ENCODE data around the gene CELF2.

CELF2 gene

DNA sequence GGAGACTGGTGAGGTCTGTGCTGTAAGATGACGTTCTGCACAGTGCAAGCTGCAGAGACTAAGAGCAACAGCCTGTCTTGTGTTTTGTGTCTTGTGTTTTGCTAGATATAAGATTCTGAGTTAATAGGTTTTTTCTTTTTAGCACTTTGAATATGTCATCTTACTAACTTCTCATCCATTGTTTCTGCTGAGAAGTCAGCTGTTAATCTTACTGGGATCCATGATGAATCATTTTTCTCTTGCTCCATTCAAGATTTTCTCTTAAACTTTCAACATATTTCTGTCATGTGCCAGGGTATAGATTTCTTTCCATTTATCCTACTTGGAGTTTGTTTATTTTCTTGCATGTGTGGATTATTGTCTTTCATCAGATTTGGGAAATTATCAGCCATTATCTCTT is 290.3 kb downstream of the CELF2 start:
- peaks cover 17% of the 10 kb centered on the region; the same call in 1 of the 2 replicates for H3K9me3 ChIP-seq (ENCODE audit: insufficient read depth, low read depth, low read length)
- 95% methylated on average over 1 of the region's 1 CpG for WGBS
- H3K36me3 ChIP-seq (ENCODE audit: insufficient read depth, low read length) = peaks cover 12% of the 10 kb centered on the region; the same call in 1 of the 2 replicates
- no peaks in the 10 kb centered on the region for H3K4me1 ChIP-seq (ENCODE audit: insufficient read depth, low read length)
- no peak overlapping the region for H3K4me3 ChIP-seq (ENCODE audit: low read length)
- no peaks in the 10 kb centered on the region for H3K27me3 ChIP-seq (ENCODE audit: insufficient read depth, low read length)
- H3K9ac ChIP-seq (ENCODE audit: low read depth, low read length) = no peak overlapping the region
- no peak overlapping the region for H3K27ac ChIP-seq (ENCODE audit: low read depth, low read length)

DNA sequence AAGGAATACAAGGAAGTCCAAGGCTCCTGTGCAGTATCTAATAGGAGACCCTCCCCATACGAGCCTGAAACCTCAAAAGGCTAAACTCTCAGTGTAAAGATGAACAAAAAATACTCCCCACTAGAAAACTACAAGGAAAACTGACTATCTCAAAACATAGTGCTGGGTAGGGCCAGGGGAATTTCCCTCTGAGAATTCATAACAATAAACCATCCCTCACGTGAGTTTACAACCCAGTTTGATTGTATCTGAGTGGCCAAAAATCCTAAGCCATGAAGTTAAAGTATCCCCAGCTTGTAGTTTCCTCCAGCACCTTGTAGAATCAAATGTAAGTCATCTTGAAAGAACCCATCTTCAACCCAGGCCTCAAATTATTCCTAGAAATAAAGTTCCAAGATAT is 293.4 kb downstream of the CELF2 start:
- 93% methylated on average over 2 of the region's 2 CpGs for WGBS
- Histone ChIP-seq H3K9ac (ENCODE audit: low read depth, low read length) (no peak overlapping the region), H3K9me3 (ENCODE audit: insufficient read depth, low read depth, low read length) (peaks cover 17% of the 10 kb centered on the region; the same call in 1 of the 2 replicates), H3K36me3 (ENCODE audit: insufficient read depth, low read length) (peaks cover 6% of the 10 kb centered on the region; the same call in 1 of the 2 replicates), H3K27ac (ENCODE audit: low read depth, low read length) (no peak overlapping the region), H3K27me3 (ENCODE audit: insufficient read depth, low read length) (no peaks in the 10 kb centered on the region), H3K4me1 (ENCODE audit: insufficient read depth, low read length) (no peaks in the 10 kb centered on the region), H3K4me3 (ENCODE audit: low read length) (no peak overlapping the region)

DNA sequence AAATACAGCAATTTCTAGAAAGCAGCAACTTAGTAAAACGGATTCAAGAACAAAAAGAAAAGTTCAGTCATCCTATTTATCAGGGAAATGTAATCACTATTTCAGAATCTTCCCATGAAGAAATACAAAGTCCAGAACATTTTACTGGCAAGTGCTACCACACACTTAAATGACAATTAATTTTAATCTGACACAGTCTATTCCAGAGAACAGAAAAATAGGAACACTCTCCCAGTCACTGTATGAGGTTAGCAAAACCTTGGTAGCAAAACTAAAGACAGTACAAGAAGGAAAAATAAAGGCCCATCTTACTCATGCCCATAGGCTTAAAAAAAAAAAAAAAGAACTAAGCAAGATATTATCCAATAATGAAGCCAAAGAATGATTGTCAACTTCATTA is 295.8 kb downstream of the CELF2 start:
- peaks cover 4% of the 10 kb centered on the region; the same call in 1 of the 2 replicates for H3K9me3 ChIP-seq (ENCODE audit: insufficient read depth, low read depth, low read length)

DNA sequence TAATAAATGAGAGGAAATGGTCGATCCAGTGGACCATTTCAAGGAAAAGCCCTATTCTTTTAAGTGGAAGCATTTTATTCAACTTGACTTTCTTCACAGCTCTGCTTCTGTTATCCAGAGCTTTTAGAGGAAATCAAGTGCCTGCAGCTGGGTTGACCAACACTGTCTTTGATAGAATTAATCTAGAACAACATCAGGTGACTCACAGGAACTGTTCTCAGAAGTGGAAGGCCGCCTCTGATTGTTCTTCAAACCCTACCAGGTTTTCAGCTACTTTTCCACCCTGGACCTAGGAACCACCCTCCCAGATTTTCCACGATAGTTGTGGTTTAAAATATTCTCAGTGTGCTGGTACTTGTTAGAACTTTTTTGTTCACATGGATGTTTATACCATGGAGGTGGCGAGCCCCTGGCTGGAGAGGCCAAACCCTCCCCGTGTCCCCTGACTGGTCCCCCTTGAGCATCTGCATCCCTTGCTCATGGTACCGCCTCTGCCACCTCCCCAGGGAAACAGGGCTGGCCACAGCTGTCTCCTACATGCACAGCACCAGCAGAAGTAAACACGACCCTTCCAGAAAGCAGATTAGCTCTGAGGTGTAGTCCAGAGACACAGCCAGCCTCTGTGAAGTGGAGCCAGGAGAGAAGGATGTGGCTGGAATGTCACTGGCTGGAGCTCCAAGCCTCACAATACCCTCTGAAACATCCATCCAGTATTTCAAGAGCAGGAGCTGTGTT is 300.4 kb downstream of the CELF2 start:
- Histone ChIP-seq H3K36me3 (ENCODE audit: insufficient read depth, low read length) (no peaks in the 10 kb centered on the region; the same call in 1 of the 2 replicates), H3K27ac (ENCODE audit: low read depth, low read length) (no peak overlapping the region), H3K4me1 (ENCODE audit: insufficient read depth, low read length) (no peaks in the 10 kb centered on the region), H3K9me3 (ENCODE audit: insufficient read depth, low read depth, low read length) (no peaks in the 10 kb centered on the region), H3K9ac (ENCODE audit: low read depth, low read length) (no peak overlapping the region), H3K27me3 (ENCODE audit: insufficient read depth, low read length) (no peaks in the 10 kb centered on the region), H3K4me3 (ENCODE audit: low read length) (no peak overlapping the region)
- 92% methylated on average over 7 of the region's 7 CpGs for whole genome bisulfite sequencing

More for the DNA sequence above, 295.8 kb downstream of the CELF2 start:
- Histone ChIP-seq H3K27ac (ENCODE audit: low read depth, low read length) (no peak overlapping the region), H3K9ac (ENCODE audit: low read depth, low read length) (no peak overlapping the region), H3K36me3 (ENCODE audit: insufficient read depth, low read length) (no peaks in the 10 kb centered on the region), H3K4me1 (ENCODE audit: insufficient read depth, low read length) (no peaks in the 10 kb centered on the region), H3K4me3 (ENCODE audit: low read length) (no peak overlapping the region), H3K27me3 (ENCODE audit: insufficient read depth, low read length) (no peaks in the 10 kb centered on the region)
- WGBS = 97% methylated on average over 1 of the region's 1 CpG

DNA sequence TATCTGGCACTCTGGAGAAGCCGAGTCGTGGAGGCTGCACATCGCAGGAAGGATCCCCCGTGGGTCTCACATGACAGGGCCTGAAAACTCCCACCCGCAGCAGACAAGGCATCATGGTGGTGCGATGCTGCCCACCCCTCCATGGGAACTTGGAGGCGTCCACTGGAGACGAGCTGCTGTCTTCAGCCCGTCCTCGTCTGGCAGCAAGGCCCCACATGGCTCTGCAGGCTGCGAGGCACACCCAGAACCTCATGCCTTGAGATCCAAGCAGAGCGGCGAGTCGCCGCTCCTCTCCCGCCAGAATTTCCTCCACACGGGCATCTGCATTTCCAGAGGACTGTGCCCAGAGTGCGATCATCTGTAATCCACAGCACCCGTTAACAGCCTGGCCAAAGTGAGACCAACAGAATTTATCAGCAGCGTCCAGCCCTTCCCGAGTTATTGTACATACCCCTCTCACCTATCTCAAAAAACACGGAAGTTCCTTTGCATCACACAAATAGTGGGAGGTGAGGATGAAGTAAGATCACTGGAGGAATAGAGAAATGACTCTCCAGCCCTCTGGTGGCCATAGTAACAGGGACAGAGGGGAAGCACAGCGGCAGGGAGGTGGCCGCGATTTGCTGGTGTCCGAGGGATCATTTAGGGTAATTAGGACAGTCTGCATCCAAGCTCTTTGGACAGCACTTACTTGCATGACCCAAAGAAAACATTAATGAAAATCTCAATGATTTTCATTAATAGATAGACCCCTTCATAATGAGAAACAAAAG is 301.3 kb downstream of the CELF2 start:
- H3K4me1 ChIP-seq (ENCODE audit: insufficient read depth, low read length) = no peaks in the 10 kb centered on the region
- H3K9ac ChIP-seq (ENCODE audit: low read depth, low read length) = no peak overlapping the region
- H3K27me3 ChIP-seq (ENCODE audit: insufficient read depth, low read length) = no peaks in the 10 kb centered on the region
- no peaks in the 10 kb centered on the region; the same call in 1 of the 2 replicates for H3K36me3 ChIP-seq (ENCODE audit: insufficient read depth, low read length)
- no peak overlapping the region for H3K4me3 ChIP-seq (ENCODE audit: low read length)
- no peaks in the 10 kb centered on the region for H3K9me3 ChIP-seq (ENCODE audit: insufficient read depth, low read depth, low read length)
- WGBS = 95% methylated on average over 26 of the region's 26 CpGs
- H3K27ac ChIP-seq (ENCODE audit: low read depth, low read length) = no peak overlapping the region

DNA sequence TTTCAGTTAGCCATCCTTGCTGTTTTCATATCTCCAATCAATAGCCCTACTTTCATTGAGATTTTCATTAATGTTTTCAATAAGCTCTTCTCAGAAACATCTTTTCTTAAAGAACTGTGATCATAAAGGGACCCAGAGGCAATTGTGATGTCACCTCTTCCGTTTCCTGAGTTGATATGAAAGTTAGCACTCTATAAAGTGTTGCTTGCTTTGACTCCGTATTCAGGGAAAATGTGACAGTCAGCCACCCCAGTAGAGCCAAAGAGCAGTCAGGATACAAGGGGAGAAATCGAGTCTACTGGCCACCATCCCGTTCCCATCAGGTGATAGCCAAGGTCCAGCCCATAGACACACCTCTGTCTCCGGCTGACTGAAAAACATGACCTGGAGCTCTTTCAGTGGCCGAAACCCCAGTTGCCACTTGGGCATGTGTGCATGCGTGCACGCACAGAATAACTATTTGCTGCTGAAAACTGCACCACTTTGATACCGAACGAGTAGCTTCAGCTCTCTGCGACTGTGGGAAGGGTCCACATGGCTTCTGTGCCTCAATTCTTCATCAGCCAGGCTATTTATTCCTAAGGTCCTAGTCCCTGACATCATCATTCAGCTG is 302.4 kb downstream of the CELF2 start:
- Histone ChIP-seq H3K36me3 (ENCODE audit: insufficient read depth, low read length) (no peaks in the 10 kb centered on the region; the same call in 1 of the 2 replicates), H3K9ac (ENCODE audit: low read depth, low read length) (no peak overlapping the region), H3K4me1 (ENCODE audit: insufficient read depth, low read length) (no peaks in the 10 kb centered on the region), H3K4me3 (ENCODE audit: low read length) (no peak overlapping the region), H3K9me3 (ENCODE audit: insufficient read depth, low read depth, low read length) (no peaks in the 10 kb centered on the region), H3K27ac (ENCODE audit: low read depth, low read length) (no peak overlapping the region), H3K27me3 (ENCODE audit: insufficient read depth, low read length) (no peaks in the 10 kb centered on the region)
- WGBS = 86% methylated on average over 11 of the region's 11 CpGs

DNA sequence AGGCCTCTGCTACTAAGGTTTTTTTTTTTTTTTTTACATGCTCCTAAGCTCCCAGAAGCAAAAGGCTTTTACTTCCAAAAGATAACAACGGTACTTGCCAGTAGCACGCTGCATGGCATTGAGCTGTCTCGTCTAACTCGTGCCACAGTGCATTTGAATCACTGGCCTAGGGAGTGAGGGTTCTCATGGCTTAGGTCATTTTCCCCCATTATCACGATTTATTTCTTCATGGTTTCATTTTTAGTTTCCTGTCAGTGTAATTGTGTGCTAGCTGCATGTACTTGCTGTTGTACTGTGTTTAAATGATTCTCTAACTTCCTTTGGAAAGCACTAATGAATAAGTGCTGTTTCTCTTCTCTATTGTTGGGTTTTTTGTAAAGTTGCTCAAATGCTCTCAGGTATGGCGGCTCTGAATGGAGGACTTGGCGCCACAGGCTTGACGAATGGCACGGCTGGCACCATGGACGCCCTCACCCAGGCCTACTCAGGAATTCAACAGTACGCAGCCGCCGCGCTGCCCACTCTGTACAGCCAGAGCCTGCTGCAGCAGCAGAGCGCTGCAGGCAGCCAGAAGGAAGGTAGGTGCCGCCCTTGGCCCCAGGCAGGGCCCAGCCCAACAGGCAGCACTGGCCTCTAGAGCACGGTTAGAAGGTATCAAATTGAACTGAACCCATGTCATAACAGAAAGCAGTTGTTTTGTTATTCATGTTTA is 303.3 kb downstream of the CELF2 start:
- Histone ChIP-seq H3K27me3 (ENCODE audit: insufficient read depth, low read length) (no peaks in the 10 kb centered on the region), H3K9me3 (ENCODE audit: insufficient read depth, low read depth, low read length) (no peaks in the 10 kb centered on the region), H3K9ac (ENCODE audit: low read depth, low read length) (no peak overlapping the region), H3K27ac (ENCODE audit: low read depth, low read length) (no peak overlapping the region), H3K4me3 (ENCODE audit: low read length) (no peak overlapping the region), H3K36me3 (ENCODE audit: insufficient read depth, low read length) (peaks cover 2% of the 10 kb centered on the region), H3K4me1 (ENCODE audit: insufficient read depth, low read length) (no peaks in the 10 kb centered on the region)
- 95% methylated on average over 17 of the region's 17 CpGs for WGBS

DNA sequence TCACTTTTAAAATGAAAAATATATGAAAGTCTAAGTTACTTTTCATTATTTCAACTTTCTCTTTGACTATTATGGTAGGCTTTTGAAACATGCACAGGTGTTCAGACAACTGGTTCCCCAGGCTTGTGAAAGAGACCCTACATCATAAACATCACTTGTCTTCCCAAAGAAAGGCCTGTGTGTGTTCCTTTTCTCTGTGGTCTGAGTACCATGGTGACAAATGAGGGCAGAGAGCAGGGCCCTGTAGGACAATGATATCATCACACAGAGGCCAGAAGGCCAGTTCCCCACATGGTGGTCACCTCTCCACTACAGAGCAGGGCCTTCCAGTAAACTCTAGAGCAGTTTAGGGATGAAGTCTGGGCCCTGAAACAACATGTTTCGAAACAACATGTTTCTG is 305.0 kb downstream of the CELF2 start:
- Histone ChIP-seq H3K9me3 (ENCODE audit: insufficient read depth, low read depth, low read length) (no peaks in the 10 kb centered on the region), H3K36me3 (ENCODE audit: insufficient read depth, low read length) (peaks cover 4% of the 10 kb centered on the region), H3K4me3 (ENCODE audit: low read length) (no peak overlapping the region), H3K27ac (ENCODE audit: low read depth, low read length) (no peak overlapping the region), H3K4me1 (ENCODE audit: insufficient read depth, low read length) (no peaks in the 10 kb centered on the region), H3K27me3 (ENCODE audit: insufficient read depth, low read length) (no peaks in the 10 kb centered on the region), H3K9ac (ENCODE audit: low read depth, low read length) (no peak overlapping the region)
- WGBS = 91% methylated on average over 1 of the region's 1 CpG

DNA sequence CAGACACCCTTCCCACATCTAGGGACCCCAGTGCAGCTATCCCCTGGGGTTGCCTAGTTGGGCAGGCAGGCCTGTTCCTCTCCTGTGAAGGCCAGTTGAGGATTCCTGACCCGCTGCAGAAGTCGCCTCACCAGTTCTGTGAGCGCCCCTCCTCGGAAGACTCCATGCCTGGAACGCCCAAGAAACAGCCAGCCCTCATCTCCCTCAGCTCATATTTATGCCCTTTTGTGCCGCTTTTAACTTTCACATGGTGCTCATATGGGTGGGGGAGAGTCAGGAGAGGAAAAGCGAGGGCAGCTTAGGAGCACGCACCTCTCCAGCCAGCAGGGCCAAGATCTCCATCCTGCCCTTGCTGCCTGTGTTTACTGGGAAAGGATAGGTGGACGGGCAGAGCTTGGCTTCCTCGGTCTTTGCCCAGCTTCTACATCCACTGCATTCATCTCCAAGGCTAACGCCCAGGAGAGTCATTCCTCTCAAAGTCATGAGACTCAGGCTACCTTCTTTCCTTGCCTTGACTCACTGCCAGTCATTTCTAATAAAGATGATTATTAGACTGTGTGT is 307.2 kb downstream of the CELF2 start:
- H3K9ac ChIP-seq (ENCODE audit: low read depth, low read length) = no peak overlapping the region
- H3K9me3 ChIP-seq (ENCODE audit: insufficient read depth, low read depth, low read length) = no peaks in the 10 kb centered on the region
- no peak overlapping the region for H3K27ac ChIP-seq (ENCODE audit: low read depth, low read length)
- H3K36me3 ChIP-seq (ENCODE audit: insufficient read depth, low read length) = peaks cover 4% of the 10 kb centered on the region
- no peaks in the 10 kb centered on the region for H3K27me3 ChIP-seq (ENCODE audit: insufficient read depth, low read length)
- no peak overlapping the region for H3K4me3 ChIP-seq (ENCODE audit: low read length)
- H3K4me1 ChIP-seq (ENCODE audit: insufficient read depth, low read length) = peaks cover 12% of the 10 kb centered on the region
- WGBS = 94% methylated on average over 11 of the region's 11 CpGs

DNA sequence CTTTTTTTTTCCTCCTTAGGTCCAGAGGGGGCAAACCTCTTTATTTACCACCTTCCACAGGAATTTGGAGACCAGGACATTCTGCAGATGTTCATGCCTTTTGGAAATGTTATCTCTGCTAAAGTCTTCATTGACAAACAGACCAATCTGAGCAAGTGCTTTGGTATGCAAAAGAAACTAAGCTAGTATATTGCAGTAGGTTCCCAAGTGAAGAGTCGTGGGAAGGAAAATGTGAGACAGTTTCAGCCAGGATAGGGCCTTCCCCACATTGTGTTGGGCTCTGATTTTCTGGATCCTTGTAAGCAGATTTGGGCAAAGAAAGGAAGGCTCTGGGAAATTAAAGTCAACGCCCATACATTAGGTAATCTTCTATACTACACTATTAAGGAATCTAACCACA is 308.1 kb downstream of the CELF2 start:
- H3K9ac ChIP-seq (ENCODE audit: low read depth, low read length) = no peak overlapping the region
- H3K9me3 ChIP-seq (ENCODE audit: insufficient read depth, low read depth, low read length) = no peaks in the 10 kb centered on the region
- H3K4me1 ChIP-seq (ENCODE audit: insufficient read depth, low read length) = peaks cover 22% of the 10 kb centered on the region
- no peak overlapping the region for H3K27ac ChIP-seq (ENCODE audit: low read depth, low read length)
- H3K4me3 ChIP-seq (ENCODE audit: low read length) = no peak overlapping the region
- no peaks in the 10 kb centered on the region for H3K27me3 ChIP-seq (ENCODE audit: insufficient read depth, low read length)
- peaks cover 4% of the 10 kb centered on the region for H3K36me3 ChIP-seq (ENCODE audit: insufficient read depth, low read length)
- 85% methylated on average over 2 of the region's 2 CpGs for WGBS

Data from HUES64 (cell line).